Trophoblast cell (in vitro differentiated cells and primary cell): ENCODE data around the gene ICOSLG.
"Not testable (repeated sequence)": the region's sequence is repeated elsewhere in the genome, so short reads cannot be mapped to it uniquely, and the experiment has no call there.

Experiments used
- DNase-seq, 2 donors: peaks; one replicate each; pipeline ENCODE4 v3.0.0-alpha.2; 2016
- H2AFZ ChIP-seq: 2 replicates; pipeline ENCODE4 v1.6.1; 2013; ENCODE audit warnings: low read length, moderate library complexity, mild to moderate bottlenecking; ENCODE audit not compliant: insufficient read depth, poor library complexity
- H2AK5ac ChIP-seq: 2 replicates; pipeline ENCODE4 v1.6.1; 2013; ENCODE audit warnings: mild to moderate bottlenecking, low read length
- H2BK120ac ChIP-seq: 2 replicates; pipeline ENCODE4 v1.6.1; 2013; ENCODE audit warnings: low read length, mild to moderate bottlenecking, moderate library complexity; ENCODE audit not compliant: insufficient read depth, poor library complexity
- H2BK12ac ChIP-seq: 2 replicates; pipeline ENCODE4 v1.6.1; 2013; ENCODE audit warnings: mild to moderate bottlenecking, low read length, moderate library complexity
- H2BK5ac ChIP-seq: 2 replicates; pipeline ENCODE4 v1.6.1; 2013; ENCODE audit warnings: low read length, low read depth, moderate library complexity, mild to moderate bottlenecking; ENCODE audit not compliant: poor library complexity
- H3K14ac ChIP-seq: 2 replicates; pipeline ENCODE4 v1.6.1; 2013; ENCODE audit warnings: mild to moderate bottlenecking, low read length
- H3K18ac ChIP-seq: 2 replicates; pipeline ENCODE4 v1.6.1; 2013; ENCODE audit warnings: mild to moderate bottlenecking, low read length
- H3K23ac ChIP-seq: 2 replicates; pipeline ENCODE4 v1.6.1; 2013; ENCODE audit warnings: low read length
- H3K27ac ChIP-seq: 2 replicates; pipeline ENCODE4 v1.5.1; 2013; ENCODE audit warnings: low read depth, mild to moderate bottlenecking, inconsistent platforms, low read length, moderate library complexity
- H3K27me3 ChIP-seq: 2 replicates; pipeline ENCODE4 v1.6.1; 2013; ENCODE audit warnings: inconsistent platforms, mild to moderate bottlenecking, low read length, moderate library complexity; ENCODE audit not compliant: insufficient read depth
- H3K36me3 ChIP-seq, 2 experiments: 1 replicate in 1 of 2; 2 replicates in 1 of 2; pipeline ENCODE4 v1.6.1; 2013; ENCODE audit warnings: low read length in 2 of 2, mild to moderate bottlenecking in 2 of 2, moderate library complexity in 1 of 2; ENCODE audit not compliant: insufficient read depth in 2 of 2, control insufficient read depth in 1 of 2
- H3K4ac ChIP-seq: 2 replicates; pipeline ENCODE4 v1.6.1; 2013; ENCODE audit warnings: low read depth, mild to moderate bottlenecking, low read length, moderate library complexity
- H3K4me1 ChIP-seq, 2 experiments: 1 replicate in 1 of 2; 2 replicates in 1 of 2; pipeline ENCODE4 v1.6.1; 2013; ENCODE audit warnings: low read length in 2 of 2, mild to moderate bottlenecking in 2 of 2, moderate library complexity in 1 of 2; ENCODE audit not compliant: insufficient read depth in 2 of 2, control insufficient read depth in 1 of 2
- H3K4me2 ChIP-seq: 2 replicates; pipeline ENCODE4 v1.6.1; 2013; ENCODE audit warnings: inconsistent platforms, mild to moderate bottlenecking, low read length, moderate library complexity
- H3K4me3 ChIP-seq: 2 replicates; pipeline ENCODE4 v1.5.1; 2013; ENCODE audit warnings: mild to moderate bottlenecking, low read depth, low read length, inconsistent platforms
- H3K79me1 ChIP-seq: one replicate; pipeline ENCODE4 v1.6.1; 2013; ENCODE audit warnings: low read length
- H3K79me2 ChIP-seq: 2 replicates; pipeline ENCODE4 v1.6.1; 2013; ENCODE audit warnings: low read length, mild to moderate bottlenecking; ENCODE audit not compliant: control insufficient read depth, insufficient read depth, poor library complexity
- H3K9ac ChIP-seq: 2 replicates; pipeline ENCODE4 v1.6.1; 2013; ENCODE audit warnings: mild to moderate bottlenecking, low read length
- H3K9me3 ChIP-seq: 2 replicates; pipeline ENCODE4 v1.6.1; 2013; ENCODE audit warnings: low read depth, mild to moderate bottlenecking, control low read depth, inconsistent platforms, low read length; ENCODE audit not compliant: insufficient read depth
- H4K12ac ChIP-seq: 2 replicates; pipeline ENCODE4 v1.6.1; 2013; ENCODE audit warnings: low read depth, mild to moderate bottlenecking, low read length, moderate library complexity
- H4K8ac ChIP-seq: 2 replicates; pipeline ENCODE4 v1.6.1; 2013; ENCODE audit warnings: low read depth, mild to moderate bottlenecking, low read length, moderate library complexity
- H4K91ac ChIP-seq: one replicate; pipeline ENCODE4 v1.6.1; 2013; ENCODE audit warnings: low read depth, mild to moderate bottlenecking, low read length, moderate library complexity
- WGBS: extraction: QIAGEN DNeasy Blood & Tissue Kit; methylation state at CpG from one replicate; pipeline ENCODE4 v1.1.7; 2013; ENCODE audit warnings: missing lambda C conversion rate; ENCODE audit not compliant: insufficient read length, insufficient coverage; ENCODE audit errors: extremely low coverage; 5-methylcytosine and 5-hydroxymethylcytosine counted together

ICOSLG gene

DNA sequence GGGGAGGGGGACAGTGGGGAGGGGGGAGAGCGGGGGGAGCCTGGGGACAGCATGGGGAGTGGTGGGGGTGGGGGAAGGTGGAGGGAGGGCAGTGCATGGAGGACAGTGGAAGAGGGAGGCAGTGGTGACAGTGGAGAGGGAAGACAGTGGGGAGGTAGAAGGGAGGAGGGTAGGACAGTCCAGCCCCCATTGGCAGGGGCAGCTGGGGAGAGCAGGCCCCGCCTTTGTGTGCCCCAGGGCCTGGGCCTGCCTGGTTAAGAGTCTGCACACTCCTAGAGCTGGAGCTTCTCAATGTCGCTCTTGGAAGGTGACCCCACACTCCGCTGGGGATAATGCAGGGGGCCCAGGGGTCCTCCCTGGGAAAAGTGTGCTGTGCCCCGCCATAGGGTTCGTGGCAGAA is 15.1 kb downstream of the ICOSLG start:
- H3K4ac ChIP-seq, H2BK5ac ChIP-seq, H3K36me3 ChIP-seq, H3K18ac ChIP-seq, H2BK120ac ChIP-seq, H3K79me2 ChIP-seq, H4K12ac ChIP-seq, H3K9ac ChIP-seq, H3K14ac ChIP-seq, H3K23ac ChIP-seq, H3K9me3 ChIP-seq, H4K91ac ChIP-seq, H2AFZ ChIP-seq, H3K4me3 ChIP-seq, H2BK12ac ChIP-seq, H3K27ac ChIP-seq, H3K4me2 ChIP-seq, H3K27me3 ChIP-seq, H3K4me1 ChIP-seq, H4K8ac ChIP-seq, H2AK5ac ChIP-seq, DNase-seq, H3K79me1 ChIP-seq: not testable (repeated sequence)
- no CpG with 5 or more reads among the region's 6 CpGs for WGBS

DNA sequence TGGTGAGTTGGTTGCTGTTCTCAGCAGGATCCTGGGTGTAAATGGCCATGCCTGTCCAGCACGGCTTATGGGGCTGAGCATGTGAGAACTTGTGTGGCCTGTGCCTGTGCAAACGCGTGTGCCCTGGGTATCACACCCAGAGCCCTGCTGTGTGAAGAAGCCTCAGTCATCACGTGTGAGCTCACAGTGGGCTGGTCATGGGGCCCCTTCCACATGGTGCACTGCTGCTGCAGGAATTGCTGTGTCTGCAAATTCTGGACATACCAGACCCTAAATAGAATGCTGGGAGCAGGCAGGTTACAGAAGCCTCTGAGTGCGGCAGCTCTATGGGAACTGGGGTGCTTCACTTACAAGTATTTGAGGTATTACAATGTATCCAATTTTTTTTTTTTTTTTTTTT is 17.4 kb downstream of the ICOSLG start:
- H2BK12ac ChIP-seq, H2BK120ac ChIP-seq, H3K14ac ChIP-seq, H3K79me2 ChIP-seq, H2AFZ ChIP-seq, H2AK5ac ChIP-seq, H3K27ac ChIP-seq, H3K9ac ChIP-seq, H4K8ac ChIP-seq, H4K91ac ChIP-seq, H3K4ac ChIP-seq, H4K12ac ChIP-seq, H3K79me1 ChIP-seq, H3K9me3 ChIP-seq, H3K4me1 ChIP-seq, H3K23ac ChIP-seq, H3K36me3 ChIP-seq, H3K18ac ChIP-seq, H3K27me3 ChIP-seq, DNase-seq, H3K4me2 ChIP-seq, H2BK5ac ChIP-seq, H3K4me3 ChIP-seq: not testable (repeated sequence)
- WGBS: no CpG with 5 or more reads among the region's 5 CpGs

DNA sequence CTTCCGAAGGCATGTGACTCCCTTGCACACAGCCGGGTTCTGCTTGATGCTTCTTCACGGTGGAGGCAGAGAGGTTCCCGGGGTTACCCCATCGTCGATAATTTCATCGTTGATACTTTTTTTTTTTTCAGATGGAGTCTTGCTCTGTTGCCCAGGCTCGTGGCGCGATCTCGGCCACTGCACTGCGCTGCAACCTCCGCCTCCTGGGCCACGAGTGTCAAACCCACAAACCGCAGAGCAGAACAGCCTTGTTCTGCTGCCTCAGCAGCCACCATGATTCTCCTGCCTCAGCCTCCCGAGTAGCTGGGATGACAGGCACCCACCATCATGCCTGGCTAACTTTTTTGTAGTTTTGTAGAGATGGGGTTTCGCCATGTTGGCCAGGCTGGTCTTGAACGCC is 20.1 kb downstream of the ICOSLG start:
- H3K9ac ChIP-seq, H2BK120ac ChIP-seq, H2AFZ ChIP-seq, DNase-seq, H2BK5ac ChIP-seq, H3K4me1 ChIP-seq, H3K9me3 ChIP-seq, H3K79me2 ChIP-seq, H4K12ac ChIP-seq, H4K8ac ChIP-seq, H3K4ac ChIP-seq, H3K36me3 ChIP-seq, H4K91ac ChIP-seq, H2BK12ac ChIP-seq, H3K23ac ChIP-seq, H3K27me3 ChIP-seq, H3K79me1 ChIP-seq, H3K4me3 ChIP-seq, H3K4me2 ChIP-seq, H3K27ac ChIP-seq, H3K14ac ChIP-seq, H3K18ac ChIP-seq, H2AK5ac ChIP-seq: not testable (repeated sequence)
- WGBS: no CpG with 5 or more reads among the region's 18 CpGs

DNA sequence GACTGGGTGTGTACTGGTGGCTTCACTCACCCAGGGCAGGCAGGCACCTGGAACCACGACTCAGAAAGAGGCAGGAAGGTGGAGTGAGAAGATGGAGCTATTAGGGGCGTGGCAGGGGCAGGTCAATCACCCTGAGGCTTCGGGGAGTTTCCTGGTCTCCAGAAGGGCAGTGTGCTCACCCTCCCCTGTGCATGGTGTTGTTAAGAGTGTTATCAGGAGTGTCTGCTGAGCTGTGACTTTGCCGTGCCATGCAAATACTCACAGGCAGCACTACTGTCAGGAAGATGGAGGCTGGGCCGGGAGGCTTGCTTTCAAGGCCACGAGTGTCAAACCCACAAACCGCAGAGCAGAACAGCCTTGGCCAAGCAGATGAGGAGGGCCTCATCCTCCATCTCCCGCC is 22.3 kb downstream of the ICOSLG start:
- H2AFZ ChIP-seq, H3K27ac ChIP-seq, H3K36me3 ChIP-seq, DNase-seq, H2BK5ac ChIP-seq, H2BK120ac ChIP-seq, H3K4me3 ChIP-seq, H4K91ac ChIP-seq, H3K79me1 ChIP-seq, H3K4me2 ChIP-seq, H2AK5ac ChIP-seq, H4K12ac ChIP-seq, H3K4me1 ChIP-seq, H3K18ac ChIP-seq, H3K79me2 ChIP-seq, H3K23ac ChIP-seq, H2BK12ac ChIP-seq, H3K27me3 ChIP-seq, H3K9ac ChIP-seq, H3K14ac ChIP-seq, H4K8ac ChIP-seq, H3K4ac ChIP-seq, H3K9me3 ChIP-seq: not testable (repeated sequence)
- WGBS: no CpG with 5 or more reads among the region's 8 CpGs
